ENCODE measurements around the gene CPE.

CPE gene

GRCh38 chr4:165364452-165365080 is 14.2 kb upstream of the CPE start:
- no peak for DNase-seq (ENCODE audit: low spot score)

- no peak for DNase-seq (ENCODE audit: low spot score)
These were observed 11.8 kb upstream of the CPE start for GRCh38 chr4:165367040-165367439.

GRCh38 chr4:165368114-165368513 is 10.7 kb upstream of the CPE start:
- DNase-seq (ENCODE audit: low spot score), result no peak

- no peak for DNase-seq (ENCODE audit: low spot score)
These were observed 10.2 kb upstream of the CPE start for GRCh38 chr4:165368567-165368966.

- DNase-seq (ENCODE audit: low spot score), result no peak
These were observed 9.3 kb upstream of the CPE start for GRCh38 chr4:165369522-165369921.

GRCh38 chr4:165370530-165370929 is 8.3 kb upstream of the CPE start:
- no peak for DNase-seq (ENCODE audit: low spot score)

GRCh38 chr4:165375465-165375864 is 3.3 kb upstream of the CPE start:
- no peak for DNase-seq (ENCODE audit: low spot score)

- DNase-seq (ENCODE audit: low spot score), result no peak
These were observed 437 bp upstream of the CPE start for GRCh38 chr4:165378398-165378744.

- peak; percentile 25 for DNase-seq (ENCODE audit: low spot score)
These were observed 863 bp downstream of the CPE start for GRCh38 chr4:165379678-165380064.

GRCh38 chr4:165380805-165381204 is 2.0 kb downstream of the CPE start:
- no peak for DNase-seq (ENCODE audit: low spot score)

- no peak for DNase-seq (ENCODE audit: low spot score)
These were observed 3.1 kb downstream of the CPE start for GRCh38 chr4:165381821-165382373.

- no peak for DNase-seq (ENCODE audit: low spot score)
These were observed 3.8 kb downstream of the CPE start for GRCh38 chr4:165382640-165383039.

- DNase-seq (ENCODE audit: low spot score), result no peak
These were observed 4.8 kb downstream of the CPE start for GRCh38 chr4:165383591-165384073.

GRCh38 chr4:165384186-165384585 is 5.4 kb downstream of the CPE start:
- DNase-seq (ENCODE audit: low spot score), result no peak

- DNase-seq (ENCODE audit: low spot score), result no peak
These were observed 5.8 kb downstream of the CPE start for GRCh38 chr4:165384598-165384997.

- DNase-seq (ENCODE audit: low spot score), result peak; percentile 28
These were observed 6.3 kb downstream of the CPE start for GRCh38 chr4:165385126-165385525.

GRCh38 chr4:165386328-165386727 is 7.5 kb downstream of the CPE start:
- no peak for DNase-seq (ENCODE audit: low spot score)

GRCh38 chr4:165388756-165389155 is 9.9 kb downstream of the CPE start:
- no peak for DNase-seq (ENCODE audit: low spot score)

- DNase-seq (ENCODE audit: low spot score), result no peak
These were observed 14.2 kb downstream of the CPE start for GRCh38 chr4:165393051-165393450.

- no peak for DNase-seq (ENCODE audit: low spot score)
These were observed 14.9 kb downstream of the CPE start for GRCh38 chr4:165393704-165394103.

- DNase-seq (ENCODE audit: low spot score), result no peak
These were observed 15.5 kb downstream of the CPE start for GRCh38 chr4:165394275-165394674.

- DNase-seq (ENCODE audit: low spot score), result peak; percentile 74
These were observed 19.8 kb downstream of the CPE start for GRCh38 chr4:165398570-165398969.

- no peak for DNase-seq (ENCODE audit: low spot score)
These were observed 23.6 kb downstream of the CPE start for GRCh38 chr4:165402375-165402774.

GRCh38 chr4:165403048-165403447 is 24.2 kb downstream of the CPE start:
- no peak for DNase-seq (ENCODE audit: low spot score)

Data from Ammon's horn (tissue), 1 donor.